Posterior cingulate gyrus (tissue), 11 donors: Measurements from ENCODE around the gene TBC1D32.
"Not testable (repeated sequence)": the region's sequence is repeated elsewhere in the genome, so short reads cannot be mapped to it uniquely, and the experiment has no call there.

Source experiments
- DNase-seq, 10 donors: peaks; one replicate each; pipeline versions ENCODE4 v3.0.0 to v3.0.0-alpha.2; 2020 to 2021; ENCODE audit warnings: mixed read lengths in 3 of 10
- intact Hi-C: fragments of 100-400 bp; cut with DNase I; formaldehyde crosslinking; loops from one replicate; pipeline ENCODE4 v1.15.1; 2023

TBC1D32 gene

DNA sequence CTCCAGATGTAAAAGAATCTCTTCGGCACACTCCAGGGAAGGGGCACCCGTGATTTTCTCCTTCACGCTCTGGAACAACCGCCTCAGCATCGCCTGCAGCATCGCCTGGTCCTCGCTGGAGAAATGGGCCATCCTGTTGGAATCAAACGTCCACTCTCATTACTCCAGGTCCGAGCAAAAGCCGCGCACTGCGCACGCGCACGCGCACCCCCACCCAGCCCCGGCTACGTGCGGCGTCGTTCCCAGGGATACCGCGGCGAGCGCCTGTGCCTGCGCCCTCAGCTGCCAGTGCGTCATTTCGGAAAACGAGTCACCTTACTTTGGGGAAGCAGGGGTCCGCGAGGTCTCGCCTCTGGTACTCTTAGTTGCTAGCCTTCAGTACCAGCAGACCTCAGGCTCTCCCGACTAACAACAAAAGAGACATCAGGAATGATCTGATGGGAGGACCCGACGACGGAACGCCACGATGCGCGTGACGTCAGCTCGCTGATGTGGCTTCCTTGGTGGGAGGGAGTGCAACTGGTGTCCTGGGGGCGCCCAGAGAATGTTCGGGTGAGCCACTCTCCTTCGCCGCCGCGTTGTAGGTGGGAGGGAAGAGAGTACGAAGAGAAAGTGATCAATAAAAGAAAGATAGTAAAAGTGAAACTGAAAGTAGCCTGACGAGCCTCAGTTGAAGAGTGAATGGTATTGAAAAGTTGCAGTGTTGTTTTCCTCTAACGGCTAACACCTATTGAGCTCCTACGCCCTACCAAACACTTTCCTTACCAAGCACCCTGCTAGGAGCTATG is at the start of gene TBC1D32:
Gene TBC1D32 (minus strand): TSS at position 182 of the 788 bp plus-strand sequence. CDS start 50 bp downstream, at position 132.
- intact Hi-C loops: no loop called here

GRCh38 chr6:121383478-121383877 is 49.2 kb upstream of the TBC1D32 start:
- no peak for DNase-seq
- intact Hi-C loops: no loop called here

More for the DNA sequence above, at the start of gene TBC1D32:
- DNase-seq: peak; percentile 87 to 99 (median 91)

GRCh38 chr6:121382467-121383121 is 48.3 kb upstream of the TBC1D32 start:
- intact Hi-C loops: no loop called here
- no peak for DNase-seq

- DNase-seq: no peak
- intact Hi-C loops: no loop called here
These were observed 42.1 kb upstream of the TBC1D32 start for GRCh38 chr6:121376411-121376810.

GRCh38 chr6:121374219-121374618 is 39.9 kb upstream of the TBC1D32 start:
- DNase-seq, intact Hi-C loops: not testable (repeated sequence)

GRCh38 chr6:121365536-121366521 is 31.5 kb upstream of the TBC1D32 start:
- no peak for DNase-seq
- intact Hi-C loops: no loop called here

- DNase-seq: no peak
These were observed 22.3 kb upstream of the TBC1D32 start for GRCh38 chr6:121356575-121356974.

GRCh38 chr6:121354764-121355163 is 20.5 kb upstream of the TBC1D32 start:
- DNase-seq: no peak
- intact Hi-C loops: no loop called here

More at GRCh38 chr6:121356575-121356974, 22.3 kb upstream of the TBC1D32 start:
- intact Hi-C loops: no loop called here

DNA sequence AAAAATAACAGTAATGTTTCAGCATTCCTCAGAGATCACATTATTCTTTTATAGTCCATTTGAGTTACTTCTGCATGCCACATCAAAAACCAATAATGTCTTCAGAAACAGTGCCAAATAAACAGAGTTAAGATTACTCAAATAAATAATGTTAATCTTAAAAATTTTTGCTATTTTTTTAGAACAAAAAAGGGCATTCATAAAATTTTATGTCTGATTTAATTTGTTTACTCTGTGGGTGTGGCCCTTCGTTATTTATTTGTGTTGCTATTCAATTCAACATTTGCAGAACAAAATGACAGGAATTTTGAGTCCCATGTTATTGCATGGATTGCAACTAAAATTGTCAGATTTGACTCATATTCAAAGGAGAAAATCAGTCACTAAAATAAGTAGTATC is 18.7 kb upstream of the TBC1D32 start:
- intact Hi-C loops: no loop called here

DNA sequence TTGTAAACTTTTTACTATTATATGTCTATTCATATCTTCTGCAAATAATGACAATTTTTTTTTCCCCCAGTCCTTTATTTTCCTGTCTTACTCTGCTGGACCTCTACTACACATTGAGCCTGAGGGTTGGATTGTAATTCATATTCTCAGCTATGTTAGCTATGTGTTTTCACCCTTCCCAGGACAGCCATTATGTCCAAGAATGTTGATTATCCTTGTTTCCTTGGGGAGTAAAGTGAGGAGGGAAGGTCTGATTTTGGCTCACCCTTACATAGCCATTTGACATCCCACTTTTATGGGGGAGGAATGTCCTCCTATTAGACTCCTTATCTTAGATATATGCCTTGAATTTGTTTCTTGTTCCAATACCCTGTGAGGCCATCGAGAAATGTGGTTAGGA is 17.6 kb upstream of the TBC1D32 start:
- no peak for DNase-seq
- intact Hi-C loops: no loop called here

More for the DNA sequence above, 18.7 kb upstream of the TBC1D32 start:
- no peak for DNase-seq

GRCh38 chr6:121349596-121349995 is 15.3 kb upstream of the TBC1D32 start:
- DNase-seq: no peak
- intact Hi-C loops: no loop called here

- intact Hi-C loops: no loop called here
- DNase-seq: no peak
These were observed 13.2 kb upstream of the TBC1D32 start for GRCh38 chr6:121347484-121347883.

DNA sequence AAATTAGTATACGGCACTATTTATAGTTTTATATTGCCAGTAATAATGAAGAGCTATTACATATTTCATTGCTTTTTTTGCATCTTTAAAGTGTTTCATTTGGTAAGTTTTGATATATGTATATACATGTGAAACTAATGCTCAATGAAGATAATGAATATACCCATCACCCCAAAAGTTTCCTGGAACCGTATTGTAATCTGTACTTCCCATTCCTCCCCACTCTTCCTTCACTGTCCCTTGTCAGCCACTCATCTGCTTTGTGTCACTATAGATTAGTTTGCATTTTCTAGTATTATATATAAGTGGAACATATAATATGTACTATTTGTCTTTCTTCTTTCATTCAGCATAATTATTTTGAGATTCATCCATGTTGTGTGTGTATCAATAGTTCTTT is 10.3 kb upstream of the TBC1D32 start:
- no peak for DNase-seq
- intact Hi-C loops: no loop called here

GRCh38 chr6:121339639-121340226 is 5.5 kb upstream of the TBC1D32 start:
- intact Hi-C loops: no loop called here
- DNase-seq: no peak

DNA sequence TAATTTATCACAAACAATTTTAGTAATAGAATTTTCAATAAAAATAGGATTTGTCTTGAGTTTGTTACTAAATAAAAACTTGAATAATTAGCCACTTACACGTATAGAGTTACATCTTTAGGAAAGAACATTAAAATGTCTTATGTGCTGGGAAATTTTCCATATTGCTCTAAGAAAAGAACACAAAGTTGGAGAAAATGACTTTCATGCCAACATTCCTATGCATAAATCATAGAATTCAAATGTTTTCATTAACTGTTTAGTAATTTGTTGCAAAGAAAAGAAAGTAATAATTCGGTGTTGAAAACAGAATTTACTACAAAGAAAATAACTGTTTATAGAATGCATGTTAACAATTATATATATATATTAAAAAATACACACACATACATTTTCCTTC is 4.7 kb upstream of the TBC1D32 start:
- no peak for DNase-seq
- intact Hi-C loops: no loop called here

GRCh38 chr6:121338366-121338765 is 4.1 kb upstream of the TBC1D32 start:
- intact Hi-C loops: no loop called here
- no peak for DNase-seq

DNA sequence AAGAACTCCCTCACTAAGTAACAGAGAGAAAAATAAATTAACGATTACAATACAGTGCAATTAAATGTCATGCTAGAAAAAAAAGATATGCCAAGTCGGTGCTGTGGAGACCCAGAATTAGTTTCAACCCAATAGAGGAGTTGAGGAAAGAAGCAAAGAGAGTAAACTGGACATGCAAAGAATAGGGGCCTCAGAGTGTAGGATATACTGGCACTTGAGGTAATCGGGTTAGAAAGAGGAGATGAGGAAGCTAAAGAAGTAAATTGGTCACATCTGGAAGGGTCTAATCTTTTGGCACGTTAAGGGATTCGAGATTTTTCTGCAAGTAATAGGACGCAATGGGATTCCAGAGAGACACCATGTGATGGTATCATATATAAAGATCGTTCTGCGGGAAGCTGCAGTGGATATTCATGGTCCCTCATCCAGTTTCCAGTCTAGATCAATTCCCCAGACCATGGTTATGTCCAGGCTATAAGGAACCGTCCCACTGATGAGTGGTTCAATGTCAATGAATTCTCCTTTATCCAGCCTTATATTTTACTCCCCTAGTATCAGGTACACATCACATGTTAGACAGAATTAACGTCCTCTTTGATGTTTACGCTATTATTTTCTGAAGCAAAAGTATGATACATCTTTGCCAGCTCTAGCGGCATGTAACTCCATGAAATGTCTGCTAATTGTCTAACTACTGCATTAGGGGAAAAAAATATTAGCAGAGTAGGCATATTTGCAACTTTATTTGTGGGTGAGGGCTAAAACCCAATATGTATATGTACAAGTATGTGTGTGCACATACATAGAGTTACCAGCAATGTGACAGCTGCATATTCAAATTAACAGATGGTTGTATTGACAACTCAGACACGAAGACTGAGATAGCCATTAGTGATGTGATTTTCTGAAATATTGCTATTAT is 1.1 kb upstream of the TBC1D32 start:
- no peak for DNase-seq
- intact Hi-C loops: no loop called here

- DNase-seq: peak in 5 of 10 donors; percentile 6 to 85 (median 65)
- intact Hi-C loops: not testable (repeated sequence)
These were observed 586 bp downstream of the TBC1D32 start for GRCh38 chr6:121333694-121334093.

DNA sequence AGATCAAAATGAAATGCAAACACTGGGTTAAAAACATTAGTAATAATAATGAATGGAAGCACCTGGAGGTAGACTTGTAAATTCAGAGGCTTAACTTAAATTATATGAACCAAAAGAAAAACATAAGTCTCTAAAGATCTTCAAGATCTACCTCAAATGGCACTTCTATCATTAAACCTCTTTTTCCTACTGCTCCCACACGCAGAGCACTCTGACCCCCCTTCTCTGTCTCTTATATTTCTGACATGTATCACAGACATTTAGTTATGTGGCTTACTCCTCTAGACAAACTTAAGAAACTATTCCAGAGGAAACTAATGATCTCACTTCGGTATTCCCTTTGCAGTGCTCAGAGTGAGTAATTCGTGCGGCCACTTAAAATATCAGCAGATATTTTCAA is 1.1 kb downstream of the TBC1D32 start:
- no peak for DNase-seq
- intact Hi-C loops: no loop called here
